Measurements from ENCODE around the gene ATF6B.
"Not testable (repeated sequence)": the region's sequence is repeated elsewhere in the genome, so short reads cannot be mapped to it uniquely, and the experiment has no call there.

Gene ATF6B

DNA sequence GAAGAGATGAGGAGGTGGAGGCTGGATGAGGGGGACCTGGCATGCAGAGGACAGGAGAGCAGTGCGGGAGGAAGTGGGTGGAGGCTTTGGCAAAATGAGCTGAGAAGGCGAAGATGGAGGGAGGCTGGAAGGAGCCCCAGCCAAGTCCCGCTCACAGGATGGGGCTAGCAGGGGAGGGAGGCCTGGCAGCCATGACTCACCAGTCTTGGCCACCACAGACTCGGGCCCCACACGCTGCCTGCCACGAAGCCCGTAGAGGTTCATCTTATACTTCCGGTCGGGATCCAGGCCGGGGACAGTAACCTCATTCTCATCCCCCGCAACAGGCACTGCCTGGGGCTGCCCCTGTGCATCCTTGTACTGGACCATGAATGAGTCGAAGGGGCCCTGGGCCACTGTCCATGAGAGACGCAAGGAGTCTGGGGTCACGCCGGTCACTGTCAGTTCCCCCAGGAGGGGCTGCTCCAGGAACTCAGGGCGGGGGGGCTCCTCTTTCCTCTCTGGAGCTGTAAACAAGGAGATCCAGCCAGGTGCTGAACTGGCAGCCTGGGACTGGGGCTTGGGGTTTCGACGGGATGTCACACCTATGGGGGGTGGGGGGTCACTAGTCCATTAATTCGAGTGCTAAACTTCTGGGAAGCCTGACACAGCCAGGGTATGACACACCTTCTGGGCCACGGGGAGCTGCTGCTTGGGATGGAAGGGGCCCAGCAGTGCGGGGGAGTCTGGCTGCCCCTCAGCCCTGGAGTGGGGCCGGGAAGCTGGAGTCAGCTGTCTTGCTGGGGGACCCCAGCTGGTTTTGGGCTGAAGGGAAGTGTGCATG, 46.7 kb downstream of the ATF6B start:
- no peak for DNase-seq (ENCODE audit: low read depth)

DNA sequence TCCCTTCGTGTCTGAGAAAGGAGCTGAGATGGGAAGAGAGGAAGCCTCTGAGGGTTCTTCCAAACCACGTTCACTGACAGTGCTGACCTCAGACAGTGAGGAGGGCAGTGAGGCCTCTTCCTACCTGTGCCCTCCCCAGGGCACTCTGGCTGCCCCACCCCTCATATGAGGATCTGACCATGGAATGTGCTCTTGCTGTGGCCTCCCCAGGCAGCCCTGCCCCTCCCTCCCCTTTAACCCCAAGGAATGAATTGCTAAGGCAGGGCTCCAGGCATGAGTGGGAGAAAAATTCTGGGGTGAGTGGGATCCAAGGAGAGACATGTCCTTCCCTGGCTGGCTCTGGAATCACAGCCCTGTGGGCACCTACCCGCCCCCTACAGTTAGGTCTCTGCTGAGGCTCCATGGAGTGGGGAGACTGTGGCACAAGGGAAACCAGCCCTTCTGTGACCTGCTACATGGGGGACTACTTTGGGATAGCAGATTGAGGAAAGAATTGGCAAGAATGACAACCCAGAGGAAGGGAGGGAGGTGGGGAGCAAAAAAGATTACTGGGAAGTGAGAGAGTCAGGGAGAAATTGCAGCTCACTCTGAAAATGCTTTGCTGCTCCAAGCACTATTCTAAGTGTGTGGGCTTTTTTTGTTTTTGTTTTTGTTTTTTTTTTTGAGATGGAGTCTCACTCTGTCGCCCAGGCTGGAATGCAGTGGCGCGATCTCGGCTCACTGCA, 48.3 kb downstream of the ATF6B start:
- no peak for DNase-seq (ENCODE audit: low read depth)

DNA sequence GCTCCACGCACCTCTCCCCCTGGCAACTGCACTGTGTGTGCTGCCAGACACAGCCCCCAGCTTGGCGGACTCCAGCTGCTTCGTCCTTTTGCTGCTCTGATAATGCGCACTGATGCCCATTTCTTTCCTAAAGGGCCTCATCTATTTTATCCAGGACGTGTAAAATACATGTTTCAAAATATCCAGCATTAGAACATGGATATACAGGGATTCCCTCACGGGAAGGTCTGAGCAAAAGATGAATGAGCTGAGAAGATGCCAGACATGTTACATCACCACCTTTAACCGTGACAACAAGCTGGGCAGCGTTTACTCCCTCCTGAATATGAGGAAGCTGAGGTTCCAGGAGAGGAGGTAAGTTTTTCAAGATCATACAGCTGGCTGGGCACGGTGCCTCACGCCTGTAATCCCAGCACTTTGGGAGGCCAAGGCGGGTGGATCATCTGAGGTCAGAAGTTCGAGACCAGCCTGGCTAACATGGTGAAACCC, 51.7 kb downstream of the ATF6B start:
- no peak for DNase-seq (ENCODE audit: low read depth)

DNA sequence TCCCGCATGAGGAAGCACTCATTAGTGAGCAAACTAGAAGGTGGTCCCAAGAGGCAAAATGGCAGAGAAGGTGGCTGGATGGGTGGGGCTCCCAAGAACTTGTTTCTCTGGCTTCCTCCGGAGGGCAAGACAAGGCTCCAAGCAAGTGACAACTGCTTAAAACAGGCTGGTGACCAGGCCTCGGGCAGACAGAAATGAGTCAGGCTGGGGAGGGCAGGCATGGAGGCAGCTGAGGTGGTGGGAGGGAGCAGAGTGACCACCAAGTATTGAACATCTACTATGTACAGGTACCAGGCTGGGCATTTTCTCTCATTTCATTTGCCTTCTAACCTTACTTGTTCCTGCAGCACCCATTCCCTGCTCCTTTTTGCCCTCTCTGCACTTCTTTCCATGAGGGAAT, 52.3 kb downstream of the ATF6B start:
- no peak for DNase-seq (ENCODE audit: low read depth)

DNA sequence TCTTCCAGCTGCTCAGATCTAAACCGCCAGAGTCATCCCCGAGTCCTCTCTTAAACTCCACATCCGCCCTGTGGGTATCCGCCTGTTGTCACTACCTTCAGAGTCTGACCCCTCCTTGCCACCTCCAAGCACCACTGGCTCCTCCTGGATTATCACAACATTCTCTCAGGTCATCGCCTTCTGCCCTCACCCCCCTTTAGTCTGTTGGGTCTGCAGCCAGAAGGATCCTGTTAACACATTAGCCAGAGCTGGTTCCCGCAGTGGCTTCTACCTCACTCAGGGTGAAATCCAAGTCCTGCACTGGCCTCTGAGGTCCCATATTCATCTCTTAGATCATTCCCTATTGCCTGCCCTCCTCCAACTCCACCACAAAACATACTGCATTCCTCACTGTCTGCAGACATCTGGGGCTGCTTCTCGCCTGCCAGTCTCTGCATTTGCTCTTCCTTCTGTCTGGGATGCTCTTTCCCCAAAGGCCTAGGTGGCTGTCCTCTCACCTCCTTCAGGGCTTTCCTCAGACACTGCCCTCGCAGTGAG, 53.0 kb downstream of the ATF6B start:
- no peak for DNase-seq (ENCODE audit: low read depth)

DNA sequence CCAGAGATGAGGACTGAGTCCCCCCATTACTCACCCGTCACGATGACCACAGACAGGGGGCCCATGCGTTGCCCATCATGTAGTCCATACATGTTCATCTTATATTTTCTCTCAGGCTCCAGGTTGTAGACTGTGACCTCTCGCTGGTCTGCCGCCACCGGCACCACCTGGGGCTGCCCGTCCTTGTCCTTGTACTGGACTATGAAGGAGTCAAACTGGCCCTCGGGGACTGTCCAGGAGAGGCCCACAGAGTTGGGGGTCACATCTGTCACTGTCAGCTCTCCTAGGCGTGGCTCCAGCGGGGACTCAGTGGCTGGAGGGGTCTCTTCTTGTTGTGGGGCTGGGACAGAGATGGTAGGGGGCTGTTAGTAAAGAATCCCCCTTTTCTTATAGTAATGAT, 54.4 kb downstream of the ATF6B start:
- no peak for DNase-seq (ENCODE audit: low read depth)

DNA sequence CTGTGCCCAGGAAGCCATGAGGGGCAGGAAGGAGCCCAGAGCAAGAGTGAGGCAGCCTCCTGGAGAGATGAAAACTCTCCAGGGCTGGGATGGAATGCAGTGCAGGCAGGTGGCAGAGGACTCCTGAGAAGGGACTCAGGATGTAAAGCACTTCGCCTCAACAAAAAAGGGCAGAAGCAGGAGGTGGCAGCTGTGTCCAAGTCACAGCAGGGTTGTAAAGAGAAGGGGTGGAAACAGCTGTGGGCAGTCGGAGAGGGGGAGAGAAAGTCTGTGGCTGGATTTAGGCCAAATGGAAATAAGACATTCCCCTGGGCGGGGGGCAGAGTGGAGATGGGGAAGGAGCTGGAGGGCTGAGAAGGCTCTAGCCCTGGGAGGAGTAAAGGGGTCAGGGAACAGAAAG, 54.9 kb downstream of the ATF6B start:
- DNase-seq (ENCODE audit: low read depth) = no peak

DNA sequence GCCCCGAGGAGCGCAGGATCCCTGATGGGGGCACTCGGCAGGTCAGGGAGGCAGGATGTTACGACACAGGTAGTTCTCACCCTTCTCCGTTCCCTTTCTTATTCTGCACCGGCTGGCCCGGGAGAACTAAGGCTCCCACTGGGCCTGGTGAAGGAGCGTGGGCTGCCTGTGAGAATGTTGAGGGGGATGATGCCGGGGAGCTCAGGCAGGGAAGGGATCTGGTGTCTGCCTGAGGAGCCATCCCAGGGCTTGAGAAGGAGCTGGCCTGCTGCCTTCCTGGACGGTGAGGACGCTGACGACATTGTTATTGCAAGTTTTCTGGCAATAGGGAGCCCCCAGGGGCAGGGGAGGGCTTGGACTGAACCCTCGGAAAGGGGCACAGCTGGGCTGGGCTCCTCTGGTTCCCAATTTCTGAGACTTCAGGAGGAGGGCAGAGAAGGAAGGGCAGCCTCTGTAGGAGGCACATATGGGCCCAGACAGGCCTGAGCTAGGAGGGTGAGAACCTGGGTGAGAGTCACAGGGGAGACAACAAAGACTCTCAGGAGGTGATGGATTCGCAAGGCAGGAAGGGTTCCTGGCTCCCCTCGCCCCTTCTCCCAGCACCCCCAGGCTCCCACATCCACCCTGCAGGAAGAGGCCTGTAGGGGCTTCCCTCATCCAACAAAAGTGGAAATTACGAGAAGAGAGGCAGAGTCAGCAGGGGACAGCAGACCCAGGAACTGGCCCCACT, 57.1 kb downstream of the ATF6B start:
- DNase-seq (ENCODE audit: low read depth) = no peak

DNA sequence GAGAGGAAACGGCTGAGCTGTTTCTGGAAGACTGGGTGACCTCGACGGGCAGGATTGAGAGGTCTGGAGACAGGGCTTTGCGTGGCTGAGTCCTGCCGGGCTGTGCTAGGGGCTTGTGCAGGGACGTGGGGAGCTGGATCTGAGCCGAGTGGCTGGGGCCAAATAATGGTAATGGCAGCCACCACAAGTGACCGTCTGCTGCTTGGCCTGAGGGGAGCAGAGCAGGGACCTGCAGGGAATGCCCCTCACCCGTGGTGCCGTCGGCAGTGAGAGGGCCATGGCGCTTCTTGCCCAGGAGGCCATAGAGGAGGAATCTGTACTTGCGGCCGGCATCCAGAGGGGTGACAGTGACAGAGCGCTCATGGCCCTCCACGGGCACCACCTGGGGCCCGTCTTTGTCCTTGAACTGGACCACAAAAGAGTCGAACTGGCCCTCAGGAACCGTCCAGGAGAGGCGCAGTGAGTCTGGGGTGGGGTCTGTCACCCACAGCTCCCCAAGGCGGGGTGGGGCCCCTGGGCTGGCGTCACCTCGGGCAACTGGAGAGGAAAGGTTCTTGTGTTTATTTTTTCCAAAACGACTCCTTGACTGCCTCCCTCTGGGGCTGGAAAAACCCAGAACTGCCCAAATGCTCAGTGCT, 58.0 kb downstream of the ATF6B start:
- DNase-seq (ENCODE audit: low read depth) = no peak

DNA sequence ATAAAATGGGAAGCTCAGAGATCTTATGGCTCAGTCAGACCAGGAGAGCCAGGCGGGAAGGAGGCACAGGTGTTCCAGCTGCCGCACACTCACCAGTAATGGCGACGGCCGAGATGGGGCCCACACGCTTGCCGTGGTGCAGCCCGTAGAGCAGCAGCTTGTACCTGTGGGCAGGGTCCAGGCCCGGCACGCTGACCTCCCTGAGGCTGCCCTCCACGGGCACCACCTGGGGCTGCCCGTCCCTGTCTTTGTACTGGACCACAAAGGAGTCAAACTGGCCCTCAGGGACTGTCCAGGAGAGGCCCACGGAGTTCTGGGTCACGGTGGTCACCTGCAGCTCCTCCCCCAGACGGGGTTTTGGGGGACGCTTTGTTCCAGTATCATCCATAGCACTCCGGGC, 58.6 kb downstream of the ATF6B start:
- no peak for DNase-seq (ENCODE audit: low read depth)

DNA sequence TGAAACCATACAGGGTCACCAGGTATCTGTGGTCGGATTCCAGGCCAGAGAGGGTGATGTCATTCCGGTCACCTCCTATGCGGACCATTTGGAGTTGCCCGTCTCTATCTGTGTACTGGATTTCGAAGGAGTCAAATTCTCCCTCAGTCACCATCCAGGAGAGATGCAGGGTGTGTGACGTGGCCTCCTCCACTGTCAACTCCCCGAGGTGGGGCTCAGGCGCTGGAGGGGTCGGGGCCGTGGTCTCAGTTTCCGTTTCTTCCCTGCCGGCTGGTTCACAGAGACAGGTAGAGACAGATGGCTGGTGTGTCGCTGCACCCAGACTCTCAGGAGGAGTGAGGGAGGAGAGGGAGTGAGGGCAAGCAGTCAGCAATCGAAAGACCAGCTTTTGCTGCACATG, 59.2 kb downstream of the ATF6B start:
- DNase-seq (ENCODE audit: low read depth) = no peak

DNA sequence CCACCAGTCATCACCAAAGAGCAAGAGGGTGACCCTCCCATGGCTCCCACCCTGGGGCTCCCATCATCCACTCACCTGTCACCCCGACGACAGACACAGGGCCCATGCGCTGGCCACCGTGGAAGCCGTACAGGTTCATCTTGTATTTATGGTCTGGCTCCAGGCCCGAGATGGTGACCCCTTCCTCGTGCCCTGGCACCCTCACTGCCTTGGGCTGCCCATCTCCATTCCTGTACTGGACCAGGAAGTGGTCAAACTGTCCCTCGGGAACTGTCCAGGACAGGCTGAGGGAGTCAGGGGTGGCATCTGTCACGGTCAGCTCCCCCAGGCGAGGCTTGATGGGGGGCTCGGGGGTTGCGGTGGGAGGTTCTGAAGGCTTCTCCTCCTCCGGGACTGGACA, 59.7 kb downstream of the ATF6B start:
- DNase-seq (ENCODE audit: low read depth) = not testable (repeated sequence)

DNA sequence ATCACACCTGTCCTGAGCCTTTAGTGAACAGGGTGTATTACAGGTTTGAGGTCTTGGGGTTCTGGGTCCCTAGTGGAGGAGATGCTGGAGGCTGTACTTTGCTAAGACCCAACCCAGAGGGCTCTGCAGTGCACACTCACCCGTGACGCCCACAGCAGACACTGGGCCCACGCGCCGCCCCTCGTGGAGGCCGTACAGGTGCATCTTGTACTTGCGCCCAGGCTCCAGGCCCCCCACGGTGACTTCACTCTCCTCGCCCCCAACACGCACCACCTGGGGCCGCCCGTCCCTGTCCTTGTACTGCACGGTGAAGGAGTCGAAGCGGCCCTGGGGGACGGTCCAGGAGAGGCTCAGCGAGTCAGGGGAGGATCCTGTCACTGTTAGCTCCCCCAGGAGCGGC, 60.5 kb downstream of the ATF6B start:
- not testable (repeated sequence) for DNase-seq (ENCODE audit: low read depth)

All from activated gamma-delta T cell treated with anti-CD3 and anti-CD28 coated beads, Interleukin-2, amount 50 U/mL, for 16 hours (primary cell).